OCI-M1 (cell line): Measurements from ENCODE around the gene TOM1L2.

Experiments
- DNase-seq: peaks from one replicate; lab custom pipeline; 2025; lab: John Stamatoyannopoulos, UW

TOM1L2 gene

DNA sequence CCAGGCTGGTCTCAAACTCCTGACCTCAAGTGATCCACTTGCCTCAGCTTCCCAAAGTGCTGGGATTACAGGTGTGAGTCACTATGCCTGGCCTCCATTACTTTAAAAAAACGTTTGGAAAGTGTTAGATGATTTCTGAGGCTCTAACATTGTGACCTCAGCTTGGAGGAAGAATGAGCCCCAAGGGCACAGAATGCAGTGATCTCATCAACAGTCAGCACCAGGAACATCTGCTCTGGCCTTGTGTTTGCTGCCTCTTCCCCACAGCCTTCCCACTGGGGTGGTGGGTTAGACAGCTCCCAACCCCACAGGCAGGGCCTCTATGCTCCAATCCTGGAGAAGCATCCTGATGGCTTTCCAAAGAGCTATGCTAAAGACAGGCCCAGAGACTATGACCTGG, 97.7 kb downstream of the TOM1L2 start:
- DNase-seq = no peak

- DNase-seq = no peak
Observed at GRCh38 chr17:17873450-17873991, 98.7 kb downstream of the TOM1L2 start.

DNA sequence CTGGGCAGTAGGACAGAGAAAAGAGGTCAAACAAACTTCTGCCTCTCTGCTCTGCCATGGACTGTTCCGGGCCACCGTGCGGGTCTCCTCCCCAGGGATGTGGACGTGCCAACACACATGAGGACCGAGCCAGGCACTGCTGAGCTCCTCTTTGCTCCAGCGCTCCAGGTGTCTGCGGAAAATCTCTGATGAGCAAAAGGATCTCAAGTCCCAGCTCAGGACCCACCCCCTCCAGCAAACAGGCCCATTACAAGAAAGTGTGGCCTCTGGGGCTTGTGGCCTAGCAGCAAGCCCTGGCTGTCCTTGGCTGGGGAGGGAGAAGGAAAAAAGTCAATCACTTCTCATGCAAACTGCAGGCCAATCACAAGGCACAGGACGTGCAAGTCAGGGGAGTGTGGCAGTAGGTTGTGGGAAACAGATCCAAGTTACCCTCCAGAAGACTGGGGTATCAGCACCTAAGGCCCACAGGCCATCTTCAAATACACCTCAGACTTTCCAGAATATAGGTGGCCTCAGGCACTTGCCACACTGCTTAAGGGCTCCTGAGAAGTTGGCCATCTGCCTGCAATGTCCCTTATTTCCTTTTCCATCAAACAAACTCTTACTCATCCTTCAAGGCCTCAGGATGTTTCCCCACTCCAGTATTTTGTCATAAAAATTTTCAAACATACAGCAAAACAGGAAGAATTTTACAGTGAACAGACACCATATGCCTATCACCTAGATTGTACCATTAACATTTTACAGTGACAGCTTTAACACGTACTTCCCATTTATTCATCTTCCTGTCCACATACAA, 99.5 kb downstream of the TOM1L2 start:
- DNase-seq = no peak

DNA sequence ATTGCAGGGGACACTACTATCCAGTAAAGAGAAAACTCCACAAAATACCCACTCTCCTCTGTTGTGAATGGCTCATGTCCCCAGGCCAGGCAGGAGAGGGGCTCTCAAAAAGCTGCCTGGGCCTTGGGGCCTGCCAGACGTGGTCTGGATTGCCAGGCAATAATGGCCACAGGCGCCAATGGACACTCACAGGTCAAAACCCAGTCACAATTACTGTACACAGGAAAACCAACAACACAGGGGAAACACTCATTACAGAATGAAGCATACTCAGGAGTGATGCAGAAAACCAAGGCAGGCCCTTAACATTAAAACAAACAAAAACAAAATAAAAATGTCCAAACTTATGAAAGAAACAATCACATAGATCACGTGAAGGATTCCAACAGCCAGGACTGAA, 100.3 kb downstream of the TOM1L2 start:
- no peak for DNase-seq

- DNase-seq = peak; percentile 3
Observed at GRCh38 chr17:17870247-17870646, 102.0 kb downstream of the TOM1L2 start.

DNA sequence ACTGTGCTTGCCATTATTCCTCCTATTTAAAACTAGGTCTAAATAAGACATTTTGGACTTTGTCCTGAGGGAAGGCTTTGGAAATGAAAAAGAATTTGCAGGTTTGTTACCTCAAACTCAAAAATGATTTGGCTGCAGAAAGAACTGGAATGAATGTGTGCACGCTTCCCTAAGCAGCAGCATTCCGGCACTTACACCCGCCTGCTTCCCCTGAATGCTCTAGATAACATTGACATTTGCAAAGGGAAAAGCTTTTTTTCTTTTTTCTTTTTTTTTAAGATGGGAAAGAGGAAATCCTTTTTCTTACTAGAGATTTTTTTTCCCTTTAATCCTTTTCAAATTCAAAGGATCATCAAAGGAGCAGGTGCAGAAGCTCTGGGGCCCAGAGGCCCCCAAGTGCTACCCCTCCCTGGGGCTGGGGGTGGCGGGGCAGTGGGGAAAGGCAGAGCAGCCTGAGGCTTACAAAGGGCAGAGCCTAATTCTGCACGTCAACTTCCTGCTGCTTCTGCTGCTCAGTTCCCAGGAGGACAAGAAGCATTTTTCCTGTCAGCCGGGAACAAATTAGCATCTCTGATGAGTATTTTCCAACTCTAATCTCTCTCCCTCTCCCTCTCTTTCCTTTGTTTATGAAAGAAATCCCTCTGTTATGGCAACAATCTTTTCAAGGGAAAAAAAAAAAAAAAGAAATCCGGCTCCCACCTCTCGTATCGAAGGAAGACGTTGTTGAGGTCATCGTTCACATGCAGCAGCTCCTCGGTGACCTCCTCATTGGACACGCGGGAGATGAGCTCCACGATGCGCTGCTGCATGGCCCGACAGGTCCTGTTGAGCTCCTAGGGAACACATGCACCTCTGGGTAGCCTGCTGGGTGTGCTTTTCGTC, 103.3 kb downstream of the TOM1L2 start:
- DNase-seq = no peak

GRCh38 chr17:17866897-17867296, 105.3 kb downstream of the TOM1L2 start:
- no peak for DNase-seq

DNA sequence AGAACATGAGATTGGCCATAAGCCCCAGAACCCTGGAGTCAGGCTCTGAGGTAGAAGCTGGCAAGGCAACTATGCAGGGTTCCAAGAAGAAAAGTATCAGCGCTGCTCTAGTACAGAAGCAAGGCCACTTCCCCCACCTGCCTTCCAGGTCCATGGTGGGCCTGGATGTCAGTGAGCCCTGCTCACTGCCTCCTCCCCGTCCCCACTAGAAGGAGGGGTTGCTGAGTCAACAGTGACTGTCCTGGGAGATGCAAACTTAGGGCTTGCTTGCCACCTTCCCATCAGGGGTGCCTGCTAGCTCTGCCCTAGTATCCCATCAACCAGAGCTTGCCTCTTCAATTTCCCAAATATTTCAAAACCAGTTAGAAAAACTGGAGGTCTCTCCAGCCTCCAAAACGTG, 105.8 kb downstream of the TOM1L2 start:
- no peak for DNase-seq

DNA sequence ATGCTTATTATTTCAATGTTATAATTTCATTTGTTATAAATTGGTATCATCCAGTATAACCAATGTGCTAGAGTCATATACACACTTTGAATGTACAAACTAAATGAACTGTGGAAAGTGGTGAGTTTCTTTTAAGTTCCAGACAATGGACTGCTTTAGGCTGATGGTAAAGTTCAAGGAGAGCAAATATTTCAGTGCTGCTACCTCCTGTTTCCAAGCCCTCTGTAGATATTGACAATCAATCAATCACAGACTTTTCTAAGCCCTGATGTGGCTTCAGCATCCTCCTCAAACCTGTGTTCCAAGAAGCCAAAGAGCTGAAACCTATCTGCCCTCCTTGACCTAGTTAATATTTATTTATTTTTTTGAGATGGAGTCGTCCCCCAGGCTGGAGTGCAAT, 107.2 kb downstream of the TOM1L2 start:
- no peak for DNase-seq

DNA sequence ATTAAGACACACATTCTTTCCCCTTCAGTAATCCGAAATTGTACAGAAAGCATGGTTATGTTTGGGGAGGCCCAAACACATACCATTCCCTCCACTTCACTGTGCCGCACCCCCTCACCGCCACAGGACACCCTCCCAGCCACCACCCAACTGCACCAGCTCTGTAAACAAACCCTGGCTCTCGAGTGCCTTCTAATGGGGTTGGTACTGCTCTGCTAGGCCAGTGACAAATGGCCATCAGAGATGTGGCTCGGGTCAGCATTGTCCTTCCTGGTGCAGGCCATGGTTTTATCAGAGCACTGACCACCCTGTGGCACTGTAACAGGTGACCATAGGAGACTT, 111.5 kb downstream of the TOM1L2 start:
- no peak for DNase-seq

- peak; percentile 60 for DNase-seq
Observed at GRCh38 chr17:17859909-17860765, 112.1 kb downstream of the TOM1L2 start.

DNA sequence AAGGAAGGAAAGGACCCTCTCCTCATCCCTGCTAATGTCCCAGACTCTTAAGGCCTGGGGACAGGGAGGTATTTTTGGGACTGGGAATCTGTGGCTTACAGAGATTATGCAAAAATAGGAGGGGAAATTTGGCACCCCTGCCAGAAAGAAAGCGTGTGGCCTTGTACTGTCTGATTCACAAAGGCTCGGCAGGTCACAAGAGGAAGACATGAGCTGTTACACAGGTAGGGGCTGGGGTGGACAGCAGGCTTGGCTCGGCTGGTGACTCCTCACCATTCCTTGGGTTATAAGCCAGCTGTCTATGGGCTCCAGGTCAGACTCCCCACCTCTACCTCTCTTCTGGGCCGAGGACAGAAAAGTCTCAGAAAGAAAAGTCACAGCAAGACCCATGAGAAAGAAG, 114.7 kb downstream of the TOM1L2 start:
- DNase-seq = no peak

DNA sequence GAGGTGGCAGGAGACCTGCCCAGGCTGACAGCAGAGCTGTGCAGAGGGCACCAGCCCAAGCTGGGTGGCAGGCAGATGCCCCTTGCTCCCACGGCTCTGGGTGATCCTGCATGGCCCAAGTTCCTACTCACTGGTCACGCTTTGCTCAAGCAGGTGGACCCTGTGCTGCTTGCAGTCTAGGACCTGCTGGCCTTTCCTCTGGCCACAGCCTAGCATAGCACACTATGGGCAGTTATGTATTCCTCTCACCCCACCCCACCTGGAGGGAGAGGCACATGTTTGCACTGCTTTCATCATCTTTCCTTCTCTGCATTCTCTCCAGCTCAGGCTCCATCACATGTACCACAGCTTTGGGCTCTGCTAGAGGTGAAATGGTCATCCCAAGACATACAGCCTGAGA, 115.8 kb downstream of the TOM1L2 start:
- no peak for DNase-seq

- no peak for DNase-seq
Observed at GRCh38 chr17:17855976-17856375, 116.2 kb downstream of the TOM1L2 start.

DNA sequence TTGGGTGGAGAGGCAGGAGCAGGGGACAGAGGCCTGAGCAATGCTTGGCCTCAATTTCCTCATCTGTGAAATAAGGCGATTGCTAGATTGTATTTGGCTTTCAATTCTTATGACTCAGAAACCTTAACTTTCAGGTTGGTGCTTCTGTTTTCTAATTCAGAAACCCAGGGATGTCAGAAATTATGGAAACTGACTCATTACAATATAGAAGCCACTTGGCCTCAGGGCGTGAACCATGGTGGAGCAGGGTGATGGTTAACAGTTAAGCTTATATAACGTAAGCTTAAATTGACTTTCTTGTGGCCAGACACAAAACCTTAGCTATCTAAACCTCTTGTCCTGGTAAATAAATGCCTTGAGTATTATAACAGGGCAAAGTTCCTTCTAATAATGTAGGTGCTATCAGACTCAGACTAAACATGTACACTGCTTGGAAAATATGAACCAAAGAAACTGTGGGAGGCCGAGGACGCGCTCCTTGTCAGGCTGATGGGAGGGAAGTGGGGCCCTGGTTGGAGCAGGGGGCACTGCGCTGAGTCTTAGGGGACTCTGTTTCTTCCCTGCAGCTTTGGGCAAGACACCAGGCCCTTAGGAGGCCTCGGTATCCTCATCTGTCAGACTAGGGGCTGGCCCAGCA, 118.3 kb downstream of the TOM1L2 start:
- no peak for DNase-seq

GRCh38 chr17:17852930-17853329, 119.3 kb downstream of the TOM1L2 start:
- DNase-seq = no peak

DNA sequence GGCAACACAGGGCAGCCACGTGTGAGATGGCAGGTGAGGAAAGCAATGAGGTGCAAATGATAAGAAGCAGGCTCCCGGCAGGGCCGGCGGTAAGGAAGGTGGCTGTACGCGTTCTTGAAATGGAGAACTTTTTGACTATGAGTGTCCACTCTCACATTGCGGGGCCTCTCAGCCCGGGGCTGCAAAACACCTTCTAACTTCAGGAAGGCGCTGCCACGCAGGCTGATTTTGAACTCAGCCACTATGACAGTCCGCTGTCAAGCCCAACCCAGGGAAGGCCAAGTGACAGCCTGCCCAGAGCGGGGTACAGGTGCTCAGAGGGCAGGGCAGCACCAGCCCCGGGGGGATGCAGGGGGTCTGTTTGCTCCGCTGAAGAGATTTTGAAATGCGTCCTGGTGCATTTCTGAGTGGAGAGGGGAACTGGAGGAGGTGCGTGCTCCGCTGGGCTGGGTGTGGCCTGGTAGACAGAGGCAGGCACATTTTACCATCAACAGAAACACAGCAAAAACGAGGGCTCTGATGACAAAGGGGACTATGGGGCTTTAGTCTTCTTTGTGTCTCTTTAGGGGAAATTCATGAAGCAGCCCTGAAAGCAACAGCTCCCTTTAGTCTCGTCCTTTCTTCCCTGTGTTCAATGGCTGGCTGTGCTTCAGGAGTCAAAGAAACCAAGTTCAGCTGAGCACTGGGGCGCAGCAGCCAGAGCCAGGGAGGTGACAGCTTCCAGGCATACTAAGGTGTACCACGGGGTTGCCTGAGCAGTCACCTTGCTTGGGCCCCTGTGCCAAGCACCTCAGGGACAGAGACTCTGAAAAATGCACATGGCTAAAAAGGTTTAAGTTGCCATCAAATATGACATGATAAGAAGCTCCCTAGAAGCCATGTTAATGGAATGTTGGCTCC, 120.8 kb downstream of the TOM1L2 start:
- DNase-seq = no peak

DNA sequence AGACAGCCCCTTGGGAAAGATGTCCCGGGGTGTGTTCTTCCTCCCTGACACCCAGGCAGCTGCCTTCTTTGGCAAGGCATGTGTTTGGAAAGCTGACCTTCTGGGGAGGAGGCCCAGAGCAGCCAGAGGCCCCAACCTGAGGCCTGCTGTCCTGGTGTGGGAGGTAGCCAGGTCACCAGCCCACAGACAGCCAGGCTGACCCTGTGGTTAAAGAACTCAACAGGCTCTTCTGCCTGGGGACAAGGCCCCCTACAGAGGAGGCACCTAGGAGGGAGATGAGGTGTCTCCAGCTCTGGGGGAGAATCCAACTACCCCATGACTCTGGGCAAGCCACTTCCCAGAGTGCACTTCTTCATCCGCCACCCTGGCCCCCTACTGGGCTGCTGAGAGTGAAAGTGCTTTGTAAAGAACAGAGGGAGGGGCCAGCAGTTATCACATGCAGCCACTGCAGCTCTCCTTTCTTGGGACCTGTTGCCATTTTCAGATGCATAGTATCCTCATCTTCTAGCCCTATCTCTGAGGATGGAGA, 122.3 kb downstream of the TOM1L2 start:
- peak; percentile 91 for DNase-seq

DNA sequence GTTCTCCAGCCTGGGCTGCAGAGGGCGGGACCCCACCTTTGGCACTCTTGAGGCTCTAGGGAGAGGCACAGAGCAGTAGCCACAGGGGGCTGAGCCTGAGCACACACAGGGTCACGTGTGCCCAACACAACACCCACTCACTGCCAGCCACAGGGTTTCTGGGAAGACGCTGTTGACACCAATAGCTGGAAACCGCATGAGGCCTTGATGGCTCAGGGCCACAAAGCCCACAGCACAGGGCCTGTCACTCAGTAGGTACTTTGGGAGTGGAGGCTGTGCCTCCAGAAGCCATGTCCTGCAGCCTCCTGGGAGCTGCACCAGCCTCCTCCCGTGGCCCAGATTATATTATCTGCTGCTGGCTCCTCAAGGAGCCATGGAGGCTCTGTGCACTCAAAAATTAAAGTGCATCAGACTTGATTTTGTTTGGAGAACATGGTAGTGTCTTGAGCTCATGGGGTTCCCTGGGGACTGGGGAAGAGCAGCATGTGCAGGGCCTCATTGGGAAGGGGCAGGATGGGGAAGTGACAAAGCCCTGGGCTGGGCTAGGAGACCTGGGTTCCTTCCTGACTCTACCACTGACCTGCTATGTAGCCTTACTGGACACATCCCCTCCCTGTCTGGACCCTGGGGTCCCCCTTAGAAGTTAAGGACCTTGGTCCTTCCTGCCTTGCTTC, 122.9 kb downstream of the TOM1L2 start:
- peak; percentile 94 for DNase-seq
